ENCODE measurements around the gene CNTLN.

- TF ChIP-seq CTCF (conservative IDR thresholded peaks at IDR 0.05 in 1 of 2, IDR thresholded peaks at IDR 0.05 in 1 of 2; ENCODE audit: low read depth in 1 of 2, low read length in 2 of 2) (no peak), EZH2 (IDR thresholded peaks at IDR 0.05; ENCODE audit: low read length, missing control alignments) (no peak)
Observed at GRCh38 chr9:17225407-17225806, 90.6 kb downstream of the CNTLN start.
